GM18505 (cell line): ENCODE measurements around the gene FNBP1.
"Not testable (repeated sequence)": the region's sequence is repeated elsewhere in the genome, so short reads cannot be mapped to it uniquely, and the experiment has no call there.

Source experiments
- ATAC-seq: cut with Tn5 transposase; IDR thresholded peaks from one replicate; pipeline ENCODE4 v1.9.1; 2021; ENCODE audit not compliant: unreplicated experiment
- POLR2A ChIP-seq: IDR thresholded peaks from 4 replicates; pipeline ENCODE4 v1.6.1; 2011; ENCODE audit warnings: borderline replicate concordance; ENCODE audit not compliant: insufficient read depth, insufficient read length; ENCODE audit errors: extremely low read depth

The FNBP1 gene

GRCh38 chr9:129962889-129963703, 79.9 kb downstream of the FNBP1 start:
- ATAC-seq: peak; percentile 78
- peak; percentile 50 for TF ChIP-seq POLR2A

- TF ChIP-seq POLR2A: no peak
- ATAC-seq: no peak
Observed at GRCh38 chr9:129962451-129962864, 80.5 kb downstream of the FNBP1 start.

- ATAC-seq: no peak
- TF ChIP-seq POLR2A: no peak
Observed at GRCh38 chr9:129958796-129959195, 84.2 kb downstream of the FNBP1 start.

- no peak for ATAC-seq
- TF ChIP-seq POLR2A: no peak
Observed at GRCh38 chr9:129954868-129955550, 88.0 kb downstream of the FNBP1 start.

- ATAC-seq: no peak
- no peak for TF ChIP-seq POLR2A
Observed at GRCh38 chr9:129953736-129954135, 89.3 kb downstream of the FNBP1 start.

- no peak for ATAC-seq
- TF ChIP-seq POLR2A: no peak
Observed at GRCh38 chr9:129952337-129952736, 90.7 kb downstream of the FNBP1 start.

- ATAC-seq: no peak
- peak; percentile 34 for TF ChIP-seq POLR2A
Observed at GRCh38 chr9:129949821-129950220, 93.2 kb downstream of the FNBP1 start.

GRCh38 chr9:129948626-129949025, 94.4 kb downstream of the FNBP1 start:
- ATAC-seq: not testable (repeated sequence)

- no peak for TF ChIP-seq POLR2A
- no peak for ATAC-seq
Observed at GRCh38 chr9:129946246-129946995, 96.6 kb downstream of the FNBP1 start.

- no peak for ATAC-seq
- no peak for TF ChIP-seq POLR2A
Observed at GRCh38 chr9:129945314-129945713, 97.7 kb downstream of the FNBP1 start.

- no peak for ATAC-seq
- no peak for TF ChIP-seq POLR2A
Observed at GRCh38 chr9:129944506-129945116, 98.4 kb downstream of the FNBP1 start.

- TF ChIP-seq POLR2A: no peak
- ATAC-seq: no peak
Observed at GRCh38 chr9:129939431-129939830, 103.6 kb downstream of the FNBP1 start.

- no peak for ATAC-seq
- TF ChIP-seq POLR2A: peak; percentile 16
Observed at GRCh38 chr9:129938291-129938979, 104.6 kb downstream of the FNBP1 start.

- ATAC-seq: not testable (repeated sequence)
Observed at GRCh38 chr9:129937879-129938278, 105.1 kb downstream of the FNBP1 start.
